Colon (tissue), 2 donors: ENCODE results near the gene CYFIP1.

Experiments used
- FAIRE-seq: peaks from 2 replicates; lab custom pipeline; 2012; peaks lifted over from hg19 to GRCh38; lab: Jason Lieb, UNC
- donor health status: control.
- donor health status: control.

Gene CYFIP1

DNA sequence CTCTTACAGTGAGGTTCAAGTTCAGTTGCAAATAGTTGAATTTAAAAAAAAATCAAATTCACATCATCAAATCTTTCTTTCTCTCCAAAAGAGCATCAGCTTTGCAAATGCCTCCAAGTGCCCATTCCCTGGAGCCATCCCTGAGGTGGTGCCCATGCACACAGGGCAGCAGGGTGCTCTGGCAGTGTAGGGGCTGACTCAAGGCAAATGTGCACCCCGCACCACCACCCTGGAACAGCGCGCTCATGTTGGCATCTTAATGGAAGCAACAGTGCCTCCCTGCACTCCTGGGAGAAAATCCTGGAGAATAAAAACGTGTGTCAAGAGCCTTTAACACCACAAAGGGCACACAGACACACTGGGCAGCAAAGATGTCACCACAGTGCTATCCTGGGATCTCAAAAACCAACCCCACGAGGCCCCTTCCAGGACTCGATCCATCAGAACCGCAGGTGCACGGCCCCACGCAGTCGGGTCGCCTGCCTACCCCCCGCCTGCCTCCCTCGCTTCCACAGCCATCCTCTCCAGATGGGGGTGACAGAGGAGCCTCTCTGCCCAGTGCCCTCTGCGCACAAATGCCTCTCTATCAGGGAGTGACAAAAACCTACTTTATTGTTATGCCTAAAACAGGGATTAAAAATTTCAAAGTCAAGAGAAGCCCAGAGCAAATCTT lies 90.9 kb downstream of the CYFIP1 start:
- FAIRE-seq = no peak

DNA sequence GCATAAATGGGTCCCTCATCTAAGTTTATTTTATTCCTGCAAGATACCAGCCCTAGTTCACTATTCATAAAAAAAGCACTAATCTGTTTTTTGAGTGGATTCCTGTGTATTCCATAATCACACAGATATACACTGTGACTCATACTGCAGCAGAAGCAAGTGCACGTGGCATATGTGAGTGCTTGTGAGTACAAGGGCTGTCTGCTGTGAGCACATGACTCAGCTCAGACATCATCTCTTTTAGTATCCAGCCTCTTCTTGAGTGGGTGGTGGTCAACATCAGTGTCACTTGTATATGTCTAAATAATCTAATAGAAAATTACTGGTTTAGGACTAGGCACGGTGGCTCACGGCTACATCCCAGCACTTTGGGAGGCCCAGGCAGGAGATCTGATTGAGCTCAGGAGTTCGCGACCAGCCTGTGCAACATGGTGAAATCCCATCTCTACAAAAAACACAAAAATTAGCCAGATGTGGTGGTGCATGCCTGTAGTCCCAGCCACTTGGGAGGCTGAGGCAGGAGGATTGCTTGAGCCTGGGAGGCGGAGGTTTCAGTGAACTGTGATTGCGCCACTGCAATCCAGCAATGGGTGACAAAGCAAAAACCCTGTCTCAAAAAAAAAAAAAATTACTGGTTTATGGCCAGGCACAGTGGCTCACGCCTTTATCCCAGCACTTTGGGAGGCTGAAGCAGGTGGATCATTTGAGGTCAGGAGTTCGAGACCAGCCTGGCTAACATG lies 91.9 kb downstream of the CYFIP1 start:
- FAIRE-seq = no peak

DNA sequence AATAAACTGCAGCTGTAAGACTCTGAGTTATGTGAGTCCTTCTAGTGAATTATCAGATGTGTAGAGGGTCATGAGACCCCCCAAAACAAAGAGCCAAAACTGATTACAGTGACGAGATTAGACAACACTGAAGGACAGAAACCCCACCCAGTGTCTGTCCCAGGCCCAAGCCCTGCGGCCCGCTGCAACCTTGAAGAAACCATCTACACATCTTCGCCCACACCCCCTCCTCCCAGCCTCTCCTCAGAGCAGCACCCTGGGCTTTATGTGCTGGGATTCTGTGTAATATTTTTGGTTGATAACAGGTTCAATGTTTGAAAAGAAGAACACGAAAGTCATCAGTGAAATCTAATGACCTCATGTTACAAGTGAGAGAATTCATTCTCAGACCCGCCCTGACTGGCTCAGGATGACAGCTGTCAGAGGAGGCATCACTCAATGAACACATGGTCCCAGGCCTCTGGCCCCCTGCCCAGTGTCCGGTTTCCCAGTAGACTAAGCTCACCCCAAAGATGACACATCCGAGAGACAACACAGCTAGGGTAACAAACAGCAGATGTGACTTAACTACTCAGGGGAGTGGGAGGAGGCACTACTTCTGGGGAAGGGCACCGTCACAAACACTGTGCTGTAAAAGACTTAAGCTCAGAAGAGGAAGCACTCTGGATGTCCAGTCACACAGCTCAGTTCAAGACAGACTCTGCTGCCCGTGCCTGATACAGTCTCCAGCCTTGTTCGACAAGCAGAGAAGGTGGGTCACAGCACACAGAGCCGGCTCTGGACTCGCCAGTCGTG lies 92.8 kb downstream of the CYFIP1 start:
- FAIRE-seq = no peak

DNA sequence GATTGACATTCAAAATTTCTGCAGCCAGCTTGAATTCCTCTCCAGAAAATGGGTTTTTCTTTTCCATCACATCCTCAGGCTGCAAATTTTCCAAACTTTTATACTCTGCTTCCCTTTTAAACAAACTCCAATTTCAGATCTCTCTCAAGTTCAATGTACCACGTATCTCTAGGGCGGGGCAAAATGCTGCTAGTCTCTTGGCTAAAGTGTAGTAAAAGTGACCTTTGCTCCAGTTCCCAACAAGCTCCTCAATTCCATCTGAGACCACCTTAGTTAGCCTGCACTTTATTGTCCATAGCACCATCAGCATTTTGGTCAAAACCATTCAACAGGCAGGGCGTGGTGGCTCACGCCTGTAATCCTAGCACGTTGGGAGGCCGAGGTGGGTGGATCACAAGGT lies 95.0 kb downstream of the CYFIP1 start:
- FAIRE-seq = no peak

DNA sequence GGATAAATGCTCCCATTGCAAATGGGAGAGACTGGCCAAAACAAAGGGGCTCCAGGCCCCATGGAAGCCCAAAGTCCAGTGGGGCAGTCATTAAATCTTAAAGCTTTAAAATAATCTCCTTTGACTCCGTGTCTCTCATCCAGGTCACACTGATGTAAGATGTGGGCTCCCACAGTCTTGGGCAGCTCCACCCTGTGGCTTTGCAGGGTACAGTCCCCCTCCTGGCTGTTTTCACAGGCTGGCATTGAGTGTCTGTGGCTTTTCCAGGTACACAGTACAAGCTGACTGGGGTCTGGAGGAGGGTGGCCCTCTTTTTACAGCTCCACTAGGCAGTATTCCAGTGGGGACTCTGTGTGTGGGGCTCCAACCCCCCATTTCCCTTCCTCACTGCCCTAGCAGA lies 95.8 kb downstream of the CYFIP1 start:
- no peak for FAIRE-seq

DNA sequence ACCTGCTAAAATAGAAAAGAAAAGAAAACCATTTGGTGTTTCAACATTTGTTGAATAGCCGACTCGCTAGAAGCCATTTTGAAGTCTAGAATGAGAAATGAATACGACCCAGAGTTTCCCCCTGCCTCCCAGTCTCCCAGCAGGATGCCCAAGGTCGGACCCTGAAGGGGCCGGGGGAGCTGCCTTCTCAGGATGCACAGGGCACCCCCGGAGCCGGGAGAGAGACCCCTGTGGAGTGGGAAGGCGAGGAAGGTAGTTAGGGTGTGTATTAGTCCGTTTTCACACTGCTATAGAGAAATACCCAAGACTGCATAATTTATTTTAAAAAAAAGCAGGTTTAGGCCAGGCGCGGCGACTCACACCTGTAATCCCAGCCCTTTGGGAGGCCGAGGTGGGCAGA lies 97.0 kb downstream of the CYFIP1 start:
- no peak for FAIRE-seq

- no peak for FAIRE-seq
These were observed 98.3 kb downstream of the CYFIP1 start for GRCh38 chr15:22881739-22882440.

DNA sequence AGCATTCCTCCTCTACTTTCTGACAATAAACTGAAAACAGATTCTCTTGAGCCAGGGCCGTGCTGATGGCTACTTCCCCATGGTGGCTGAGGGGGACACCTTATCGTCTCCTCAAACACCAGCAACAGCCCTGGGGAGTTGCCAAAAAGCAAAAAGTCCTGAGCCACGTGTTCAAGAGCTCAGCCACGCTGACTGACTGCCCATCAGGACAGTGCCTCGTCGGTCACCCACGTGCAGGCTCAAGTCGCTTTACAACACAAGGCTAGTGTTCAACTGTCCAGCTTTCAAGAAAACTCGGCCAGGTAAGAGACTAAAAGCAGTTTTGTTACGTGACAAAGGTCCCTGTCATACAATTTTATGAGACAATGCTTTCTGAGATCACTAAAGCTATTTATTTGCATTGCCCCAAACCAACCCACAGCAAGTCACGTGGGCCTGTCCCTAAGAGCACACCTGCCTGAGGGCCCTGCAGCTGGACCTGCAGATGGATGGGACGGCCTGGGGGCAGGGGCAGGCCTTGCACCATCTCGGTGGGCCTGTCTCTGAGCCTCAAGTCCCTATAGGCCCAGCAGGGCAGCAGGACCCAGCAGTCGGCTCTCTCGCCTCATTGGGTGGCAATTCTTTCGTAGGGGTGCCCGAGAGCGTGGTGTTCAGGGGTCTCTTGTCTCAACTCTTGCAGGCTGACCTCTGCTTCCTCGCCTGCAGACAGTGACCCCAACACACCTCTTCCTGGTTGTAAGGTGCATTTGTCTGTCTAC lies 99.0 kb downstream of the CYFIP1 start:
- no peak for FAIRE-seq

GRCh38 chr15:22880068-22880980 lies 99.8 kb downstream of the CYFIP1 start:
- no peak for FAIRE-seq

DNA sequence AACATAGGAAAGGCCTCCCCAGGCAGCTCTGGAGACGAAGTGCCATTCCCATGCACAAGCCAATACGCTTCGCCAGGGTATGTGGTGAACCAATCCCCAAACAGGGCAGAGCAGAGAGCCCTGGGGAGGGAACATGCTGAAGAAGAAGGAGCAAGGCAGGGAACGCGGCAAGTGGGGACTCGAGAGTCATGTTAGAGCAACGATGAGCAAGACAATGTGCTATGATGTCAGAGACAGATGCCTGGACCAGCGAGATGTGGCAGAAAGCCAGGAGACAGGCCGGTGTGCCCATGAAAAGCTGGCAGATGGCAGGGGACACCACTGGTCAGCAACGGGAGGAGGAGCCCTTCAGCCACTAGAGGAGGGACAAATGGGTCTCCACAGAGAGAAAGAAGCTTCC lies 102.1 kb downstream of the CYFIP1 start:
- FAIRE-seq = no peak

- FAIRE-seq = no peak
These were observed 102.6 kb downstream of the CYFIP1 start for GRCh38 chr15:22877607-22878006.

- no peak for FAIRE-seq
These were observed 103.1 kb downstream of the CYFIP1 start for GRCh38 chr15:22877117-22877516.

GRCh38 chr15:22874966-22875365 lies 105.2 kb downstream of the CYFIP1 start:
- no peak for FAIRE-seq

DNA sequence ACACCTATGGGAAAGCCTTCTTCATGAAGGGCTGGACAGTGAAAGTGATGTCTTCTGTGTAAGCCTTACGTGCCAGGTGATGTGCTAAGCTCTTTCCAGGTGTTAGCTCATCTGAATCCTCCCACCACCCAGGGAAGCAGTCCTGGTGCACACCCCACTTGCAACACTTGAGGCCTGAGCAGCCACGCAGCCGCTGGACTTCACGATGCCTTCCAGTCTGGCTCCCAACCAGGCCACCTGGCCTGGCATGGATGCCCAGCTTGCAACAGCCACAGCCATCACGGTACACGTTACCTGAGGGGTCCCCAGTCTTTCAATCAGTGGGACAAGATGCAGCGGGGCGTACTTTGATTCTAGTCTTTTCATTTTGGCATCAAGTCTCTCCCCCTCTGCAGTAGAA lies 105.9 kb downstream of the CYFIP1 start:
- FAIRE-seq = no peak

DNA sequence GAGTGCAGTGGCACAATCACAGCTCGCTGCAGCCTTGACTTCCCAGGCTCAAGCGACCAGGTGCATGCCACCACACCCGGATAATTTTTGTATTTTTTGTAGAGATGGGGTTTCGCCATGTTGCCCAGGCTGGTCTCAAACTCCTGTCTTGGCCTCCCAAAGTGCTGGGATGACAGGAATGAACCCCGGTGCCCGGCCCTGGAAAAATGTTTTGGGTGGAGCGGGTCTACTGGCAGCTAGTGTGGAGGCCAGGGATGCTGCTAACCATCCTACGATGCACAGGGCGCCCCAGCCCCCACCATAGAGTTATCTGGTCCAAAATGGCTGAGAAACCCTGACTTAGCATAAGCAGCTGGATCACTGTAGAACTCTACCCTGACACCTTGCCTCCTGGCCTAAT lies 106.3 kb downstream of the CYFIP1 start:
- no peak for FAIRE-seq

GRCh38 chr15:22872936-22873701 lies 107.0 kb downstream of the CYFIP1 start:
- FAIRE-seq = no peak

GRCh38 chr15:22871481-22872086 lies 108.6 kb downstream of the CYFIP1 start:
- FAIRE-seq = no peak

GRCh38 chr15:22870865-22871264 lies 109.3 kb downstream of the CYFIP1 start:
- FAIRE-seq = no peak

- no peak for FAIRE-seq
These were observed 110.3 kb downstream of the CYFIP1 start for GRCh38 chr15:22869856-22870255.
